ENCODE results near the gene APEX2.
"Not testable (repeated sequence)": the region's sequence is repeated elsewhere in the genome, so short reads cannot be mapped to it uniquely, and the experiment has no call there.

The APEX2 gene

DNA sequence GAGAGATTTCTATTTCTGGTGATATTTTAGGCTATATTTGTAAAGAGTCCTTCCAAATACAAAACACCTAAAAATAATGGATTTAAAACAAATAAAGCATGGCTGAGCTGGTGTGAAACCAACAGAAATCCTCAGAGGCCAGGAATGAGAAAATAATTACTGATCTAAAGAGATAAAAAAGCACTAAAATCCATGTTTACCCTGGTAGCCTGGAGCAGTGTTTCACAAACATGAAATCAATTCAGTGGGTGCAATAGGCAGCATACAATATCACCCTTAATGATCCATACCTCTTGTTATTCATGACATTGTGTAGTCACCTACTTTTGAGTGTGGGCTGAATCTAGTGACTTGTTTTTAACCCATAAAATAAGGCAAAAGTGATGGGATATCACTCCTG lies 20.7 kb upstream of the APEX2 start:
- Histone ChIP-seq H3K27ac (no peak overlapping the region), H3K4me3 (no peak overlapping the region)
- TF ChIP-seq, protein P1, sequence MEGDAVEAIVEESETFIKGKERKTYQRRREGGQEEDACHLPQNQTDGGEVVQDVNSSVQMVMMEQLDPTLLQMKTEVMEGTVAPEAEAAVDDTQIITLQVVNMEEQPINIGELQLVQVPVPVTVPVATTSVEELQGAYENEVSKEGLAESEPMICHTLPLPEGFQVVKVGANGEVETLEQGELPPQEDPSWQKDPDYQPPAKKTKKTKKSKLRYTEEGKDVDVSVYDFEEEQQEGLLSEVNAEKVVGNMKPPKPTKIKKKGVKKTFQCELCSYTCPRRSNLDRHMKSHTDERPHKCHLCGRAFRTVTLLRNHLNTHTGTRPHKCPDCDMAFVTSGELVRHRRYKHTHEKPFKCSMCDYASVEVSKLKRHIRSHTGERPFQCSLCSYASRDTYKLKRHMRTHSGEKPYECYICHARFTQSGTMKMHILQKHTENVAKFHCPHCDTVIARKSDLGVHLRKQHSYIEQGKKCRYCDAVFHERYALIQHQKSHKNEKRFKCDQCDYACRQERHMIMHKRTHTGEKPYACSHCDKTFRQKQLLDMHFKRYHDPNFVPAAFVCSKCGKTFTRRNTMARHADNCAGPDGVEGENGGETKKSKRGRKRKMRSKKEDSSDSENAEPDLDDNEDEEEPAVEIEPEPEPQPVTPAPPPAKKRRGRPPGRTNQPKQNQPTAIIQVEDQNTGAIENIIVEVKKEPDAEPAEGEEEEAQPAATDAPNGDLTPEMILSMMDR (IDR thresholded peaks at IDR 0.05), result no peak
- no peak for DNase-seq (ENCODE audit: low spot score)

DNA sequence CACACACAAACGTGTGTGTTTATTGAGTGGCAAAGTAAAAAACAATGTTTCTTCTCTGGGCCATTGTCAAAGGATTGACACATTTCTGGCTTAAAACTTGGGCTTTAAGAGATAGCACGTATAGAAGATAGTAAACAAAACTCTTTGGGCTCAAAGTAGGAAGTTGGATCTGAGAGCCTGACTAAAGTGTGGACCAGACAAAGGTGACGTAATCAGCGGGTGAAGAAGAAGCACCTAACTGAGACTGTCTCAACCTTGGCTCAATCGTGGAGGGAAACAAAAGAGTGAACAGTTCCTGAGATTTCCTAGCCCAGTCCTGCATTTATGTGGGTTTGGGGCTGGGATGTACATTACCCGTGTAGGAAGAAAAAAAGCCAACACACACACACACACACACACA lies 19.8 kb upstream of the APEX2 start:
- no peak for DNase-seq (ENCODE audit: low spot score)
- Histone ChIP-seq H3K27ac (no peak overlapping the region), H3K4me3 (no peak overlapping the region)
- TF ChIP-seq, protein P1 (IDR thresholded peaks at IDR 0.05), result no peak

DNA sequence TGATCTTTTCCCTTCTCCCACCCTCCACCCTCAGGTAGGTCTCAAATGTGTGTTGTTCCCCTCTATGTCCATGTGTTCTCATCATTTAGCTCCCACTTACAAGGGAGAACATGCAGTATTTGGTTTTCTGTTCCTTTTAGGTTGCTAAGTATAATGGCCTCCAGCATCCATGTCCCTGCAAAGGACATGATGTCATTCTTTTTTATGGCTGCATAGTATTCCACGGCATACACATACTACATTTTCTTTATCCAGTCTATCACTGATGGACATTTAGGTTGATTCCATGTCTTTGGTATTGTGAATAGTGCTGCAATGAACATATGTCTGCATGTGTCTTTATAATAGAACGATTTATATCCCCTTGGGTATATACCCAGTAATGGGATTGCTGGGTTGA lies 16.9 kb upstream of the APEX2 start:
- not testable (repeated sequence) for H3K4me3 ChIP-seq; DNase-seq (ENCODE audit: low spot score); H3K27ac ChIP-seq

DNA sequence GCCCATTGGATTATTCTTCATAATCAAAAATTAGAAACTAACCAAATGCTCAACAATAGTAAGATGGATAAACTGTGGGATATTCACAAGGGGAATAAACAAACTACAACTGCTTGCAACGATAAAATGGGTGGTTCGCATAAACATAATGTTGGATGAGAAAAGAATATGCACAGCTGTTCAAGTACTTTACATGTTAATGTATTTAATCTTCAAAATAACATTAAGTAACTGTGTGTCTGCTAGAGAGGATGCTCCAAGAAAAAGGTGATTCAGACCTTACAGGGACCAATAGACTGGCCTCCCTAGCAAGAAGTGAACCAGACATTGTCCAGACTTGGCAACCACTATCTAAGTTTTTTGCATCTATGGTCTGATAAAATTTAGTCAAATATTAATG lies 8.5 kb upstream of the APEX2 start:
- TF ChIP-seq, protein P1 (IDR thresholded peaks at IDR 0.05), result no peak
- DNase-seq (ENCODE audit: low spot score), result no peak
- Histone ChIP-seq H3K27ac (no peak overlapping the region), H3K4me3 (no peak overlapping the region)

DNA sequence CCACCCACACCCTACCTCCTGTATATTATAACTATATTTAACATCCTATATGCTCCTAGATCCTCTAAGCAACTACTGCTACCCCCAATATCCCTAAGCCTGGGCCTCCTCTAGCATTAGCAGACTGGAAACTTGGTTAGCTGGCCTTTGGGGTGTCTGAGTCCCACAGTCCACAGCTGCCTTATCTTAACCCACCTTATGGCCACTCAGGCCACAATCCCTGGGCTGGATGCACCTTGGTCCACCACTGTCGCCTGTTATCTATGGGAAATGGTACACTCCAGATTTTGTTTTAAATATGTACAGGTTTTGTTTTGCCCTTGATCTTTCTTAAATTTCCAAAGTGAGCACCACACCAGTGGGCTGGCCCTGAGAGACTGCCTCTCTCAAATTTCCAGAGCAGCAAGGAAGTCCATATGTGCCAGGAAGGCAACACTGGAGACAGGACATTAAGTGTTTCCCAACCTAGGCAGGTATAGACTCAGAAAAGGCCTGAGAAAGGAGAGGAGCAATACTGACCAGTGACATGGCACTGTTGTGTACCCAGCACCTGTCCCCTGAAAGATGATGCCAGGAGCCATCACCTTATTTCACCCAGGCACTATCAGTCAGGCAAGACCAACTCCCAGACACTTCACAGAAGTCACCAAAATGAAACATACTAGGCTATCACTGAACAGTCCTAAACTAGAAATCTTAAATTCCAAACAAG lies 7.1 kb upstream of the APEX2 start:
- H3K27ac ChIP-seq, result no peak overlapping the region
- TF ChIP-seq, protein P1 (IDR thresholded peaks at IDR 0.05), result no peak

DNA sequence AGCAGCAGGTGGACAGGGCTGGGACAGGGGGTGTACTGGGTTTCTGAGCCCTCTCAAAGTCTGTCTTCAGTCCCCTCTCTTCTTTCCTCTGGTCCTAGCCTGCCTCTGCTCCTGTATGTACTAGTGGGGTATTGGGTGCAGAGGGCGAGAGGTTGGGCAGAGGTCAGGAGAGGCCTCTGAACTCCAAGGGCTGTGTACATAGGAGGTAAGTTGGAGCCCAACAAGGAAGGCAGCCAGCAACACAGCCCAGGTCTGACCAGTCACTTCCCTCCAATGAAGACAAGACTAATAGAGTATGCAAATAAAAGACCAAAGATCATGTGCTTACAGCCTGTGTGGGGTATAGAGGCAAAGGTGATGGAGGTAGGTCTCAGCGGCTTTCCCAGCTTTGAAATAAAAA lies 6.1 kb upstream of the APEX2 start, which contains the start of gene PFKFB1:
PFKFB1 (minus strand) TSS at position 90 of the 400 bp plus-strand sequence. CDS start 181 bp downstream, outside the sequence.
- no peak for DNase-seq (ENCODE audit: low spot score)
- no peak within 1 kb of the TSS for H3K4me3 ChIP-seq

More for the DNA sequence above, 7.1 kb upstream of the APEX2 start:
- no peak for DNase-seq (ENCODE audit: low spot score)
- H3K4me3 ChIP-seq, result no peak overlapping the region

DNA sequence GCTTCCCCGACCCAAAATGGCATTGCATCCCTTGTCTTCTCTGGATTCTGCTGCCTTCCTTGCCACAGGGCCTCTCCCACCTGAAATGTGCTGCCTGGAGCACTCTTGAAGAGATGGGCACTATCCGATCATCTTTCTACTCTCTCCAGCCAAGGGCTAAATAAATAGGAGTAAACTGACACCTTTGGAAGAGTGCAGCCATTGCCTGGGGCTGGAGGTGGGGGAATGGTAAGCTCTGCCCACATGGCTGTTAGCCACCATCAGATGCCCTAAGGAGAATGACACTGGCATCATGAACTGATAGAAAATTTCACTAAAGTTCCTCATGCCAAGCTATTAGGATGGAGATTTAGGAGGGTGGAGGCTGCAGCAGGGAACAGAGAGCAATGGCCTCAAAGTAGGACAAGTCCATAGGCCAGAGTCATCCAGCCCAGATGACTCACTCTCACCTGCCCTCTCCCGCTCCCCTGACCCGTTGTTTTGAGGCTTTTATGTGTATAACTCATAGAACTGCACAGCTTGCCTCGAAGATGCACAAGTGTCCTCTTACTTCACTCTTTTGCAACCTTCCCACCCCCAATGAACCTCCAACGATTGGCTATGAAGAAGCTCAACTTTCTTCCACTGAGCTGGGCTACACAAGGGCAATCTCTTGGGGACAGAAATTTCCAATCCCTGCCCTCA lies 5.4 kb upstream of the APEX2 start:
- DNase-seq (ENCODE audit: low spot score), result no peak
- TF ChIP-seq, protein P1 (IDR thresholded peaks at IDR 0.05), result no peak
- Histone ChIP-seq H3K4me3 (no peak overlapping the region), H3K27ac (no peak overlapping the region)

More for the DNA sequence above, 6.1 kb upstream of the APEX2 start, which contains the start of gene PFKFB1:
- TF ChIP-seq, protein P1 (IDR thresholded peaks at IDR 0.05), result no peak
- H3K27ac ChIP-seq, result no peak within 1 kb of the TSS

Data from coronary artery (tissue), 2 donors.